NAMALWA (cell line): Measurements from ENCODE around the gene PTPN23.
A peak's percentile ranks its signal among the peaks of the same experiment; 100 is the strongest.
"Not testable (repeated sequence)": the region's sequence is repeated elsewhere in the genome, so short reads cannot be mapped to it uniquely, and the experiment has no call there.

Experiments used
- DNase-seq: peaks from one replicate; pipeline ENCODE4 v3.0.0-alpha.2; 2015; ENCODE audit warnings: low spot score

The PTPN23 gene

GRCh38 chr3:47380601-47381316, at the start of gene PTPN23:
Gene PTPN23 (plus strand): TSS chr3:47381021. CDS start chr3:47381097, 76 bp downstream.
- DNase-seq: peak; percentile 95

GRCh38 chr3:47333907-47334306, 46.9 kb upstream of the PTPN23 start:
- no peak for DNase-seq

- DNase-seq: no peak
Observed at GRCh38 chr3:47337656-47338055, 43.2 kb upstream of the PTPN23 start.

GRCh38 chr3:47339951-47340350, 40.9 kb upstream of the PTPN23 start:
- DNase-seq: no peak

- no peak for DNase-seq
Observed at GRCh38 chr3:47340866-47341265, 40.0 kb upstream of the PTPN23 start.

- no peak for DNase-seq
Observed at GRCh38 chr3:47342151-47342550, 38.7 kb upstream of the PTPN23 start.

GRCh38 chr3:47342812-47343211, 38.0 kb upstream of the PTPN23 start:
- no peak for DNase-seq

- DNase-seq: no peak
Observed at GRCh38 chr3:47343471-47343971, 37.3 kb upstream of the PTPN23 start.

GRCh38 chr3:47344971-47345370, 35.9 kb upstream of the PTPN23 start:
- DNase-seq: no peak

- peak; percentile 58 for DNase-seq
Observed at GRCh38 chr3:47347217-47347801, 33.5 kb upstream of the PTPN23 start.

GRCh38 chr3:47348411-47349154, 32.2 kb upstream of the PTPN23 start:
- DNase-seq: no peak

GRCh38 chr3:47355010-47355409, 25.8 kb upstream of the PTPN23 start:
- DNase-seq: no peak

GRCh38 chr3:47356201-47356600, 24.6 kb upstream of the PTPN23 start:
- no peak for DNase-seq

- DNase-seq: no peak
Observed at GRCh38 chr3:47359323-47359722, 21.5 kb upstream of the PTPN23 start.

GRCh38 chr3:47360110-47360517, 20.7 kb upstream of the PTPN23 start:
- DNase-seq: not testable (repeated sequence)

- DNase-seq: no peak
Observed at GRCh38 chr3:47362701-47363100, 18.1 kb upstream of the PTPN23 start.

- no peak for DNase-seq
Observed at GRCh38 chr3:47365213-47366153, 15.3 kb upstream of the PTPN23 start.

- DNase-seq: no peak
Observed at GRCh38 chr3:47366833-47367232, 14.0 kb upstream of the PTPN23 start.

- DNase-seq: no peak
Observed at GRCh38 chr3:47367631-47368030, 13.2 kb upstream of the PTPN23 start.

GRCh38 chr3:47370020-47370419, 10.8 kb upstream of the PTPN23 start:
- not testable (repeated sequence) for DNase-seq

- peak; percentile 23 for DNase-seq
Observed at GRCh38 chr3:47370887-47371697, 9.7 kb upstream of the PTPN23 start.
